GM23338 (cell line): Measurements from ENCODE around the gene NTF3.

ENCODE experiments used
- CREB1 ChIP-seq: fragments of 250-450 bp; sonication (Bioruptor Pico); IDR thresholded peaks from 2 replicates; pipeline ENCODE4 v1.5.0; 2020; ENCODE audit warnings: low read depth, mild to moderate bottlenecking, moderate library complexity
- EZH2 ChIP-seq: fragments of 200-600 bp; sonication (generic); IDR thresholded peaks from one replicate; pipeline ENCODE4 v1.8.0; 2017; ENCODE audit warnings: antibody characterized with exemption, mild to moderate bottlenecking, low read depth; ENCODE audit not compliant: unreplicated experiment
- EZH2phosphoT487 ChIP-seq: fragments of 200-600 bp; sonication (generic); IDR thresholded peaks from one replicate; pipeline ENCODE4 v1.8.1; 2018; ENCODE audit warnings: antibody characterized with exemption; ENCODE audit not compliant: unreplicated experiment
- JUNB ChIP-seq: IDR thresholded peaks from one replicate; pipeline ENCODE4 v1.6.1; 2016; ENCODE audit warnings: antibody characterized with exemption; ENCODE audit not compliant: unreplicated experiment
- NANOG ChIP-seq: IDR thresholded peaks from 2 replicates; pipeline ENCODE4 v1.6.1; 2016; ENCODE audit warnings: antibody characterized with exemption, borderline replicate concordance
- POLR2AphosphoS5 ChIP-seq: IDR thresholded peaks from 2 replicates; pipeline ENCODE4 v1.6.1; 2016; ENCODE audit warnings: antibody characterized with exemption, low read depth
- REST ChIP-seq: IDR thresholded peaks from one replicate; pipeline ENCODE4 v1.6.1; 2018; ENCODE audit warnings: antibody characterized with exemption; ENCODE audit not compliant: unreplicated experiment
- ZNF331 ChIP-seq: fragments of 250-450 bp; sonication (Bioruptor Pico); IDR thresholded peaks from 2 replicates; pipeline ENCODE4 v1.5.0; 2020; ENCODE audit warnings: low read depth, mild to moderate bottlenecking, moderate library complexity
- TF ChIP-seq, protein P1 (sequence below), 2 experiments: fragments of 200-600 bp in 1 of 2; sonication (generic) in 1 of 2; conservative IDR thresholded peaks; 2 replicates each; pipeline versions ENCODE4 v1.5.1 to v1.6.1; 2016 to 2017; ENCODE audit warnings: antibody characterized with exemption in 2 of 2, low read depth in 2 of 2, mild to moderate bottlenecking in 2 of 2, moderate library complexity in 1 of 2
- TF ChIP-seq, protein P2 (sequence below): IDR thresholded peaks from 2 replicates; pipeline ENCODE4 v1.6.1; 2016; ENCODE audit warnings: antibody characterized with exemption

DNA sequence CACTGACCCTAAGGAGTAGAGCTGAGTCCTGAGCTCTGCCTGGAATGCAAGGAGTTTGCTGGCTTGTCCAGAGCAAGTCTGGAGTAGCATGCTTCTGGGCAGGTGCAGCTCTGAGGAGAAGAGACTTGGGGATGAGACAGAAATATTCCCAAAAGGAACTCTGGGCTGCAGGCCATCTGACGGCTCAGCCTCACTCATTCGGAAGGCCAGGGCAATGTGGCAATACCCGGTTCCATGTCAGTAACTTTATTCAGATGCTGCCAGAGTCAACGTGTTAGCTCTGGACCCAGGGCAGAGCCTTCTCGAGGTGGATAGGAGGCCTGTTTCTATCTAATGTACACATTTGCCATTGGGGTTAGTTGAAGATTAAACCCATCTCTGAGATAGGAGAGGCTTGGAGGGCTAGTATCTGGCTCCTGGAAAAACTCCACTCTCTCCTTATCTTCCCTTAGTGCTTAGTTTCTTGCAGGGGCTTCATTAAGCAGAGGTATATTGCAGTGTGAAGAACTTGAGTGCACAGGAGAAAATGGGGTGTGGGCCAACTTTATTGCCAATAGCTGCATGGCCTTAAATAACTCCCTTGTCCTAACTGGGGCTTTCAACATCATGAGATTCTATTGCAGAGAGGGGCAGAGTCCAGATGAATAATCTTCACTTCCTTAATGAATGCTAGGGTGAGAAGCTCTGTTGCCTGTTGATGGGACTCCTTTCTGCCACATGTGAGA is 65.6 kb downstream of the NTF3 start:
- TF ChIP-seq, protein P1, sequence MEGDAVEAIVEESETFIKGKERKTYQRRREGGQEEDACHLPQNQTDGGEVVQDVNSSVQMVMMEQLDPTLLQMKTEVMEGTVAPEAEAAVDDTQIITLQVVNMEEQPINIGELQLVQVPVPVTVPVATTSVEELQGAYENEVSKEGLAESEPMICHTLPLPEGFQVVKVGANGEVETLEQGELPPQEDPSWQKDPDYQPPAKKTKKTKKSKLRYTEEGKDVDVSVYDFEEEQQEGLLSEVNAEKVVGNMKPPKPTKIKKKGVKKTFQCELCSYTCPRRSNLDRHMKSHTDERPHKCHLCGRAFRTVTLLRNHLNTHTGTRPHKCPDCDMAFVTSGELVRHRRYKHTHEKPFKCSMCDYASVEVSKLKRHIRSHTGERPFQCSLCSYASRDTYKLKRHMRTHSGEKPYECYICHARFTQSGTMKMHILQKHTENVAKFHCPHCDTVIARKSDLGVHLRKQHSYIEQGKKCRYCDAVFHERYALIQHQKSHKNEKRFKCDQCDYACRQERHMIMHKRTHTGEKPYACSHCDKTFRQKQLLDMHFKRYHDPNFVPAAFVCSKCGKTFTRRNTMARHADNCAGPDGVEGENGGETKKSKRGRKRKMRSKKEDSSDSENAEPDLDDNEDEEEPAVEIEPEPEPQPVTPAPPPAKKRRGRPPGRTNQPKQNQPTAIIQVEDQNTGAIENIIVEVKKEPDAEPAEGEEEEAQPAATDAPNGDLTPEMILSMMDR (conservative IDR thresholded peaks at IDR 0.05; ENCODE audit: low read depth in 2 of 2): no peak
- TF ChIP-seq POLR2AphosphoS5: no peak
- TF ChIP-seq REST: no peak
- TF ChIP-seq, protein P2, sequence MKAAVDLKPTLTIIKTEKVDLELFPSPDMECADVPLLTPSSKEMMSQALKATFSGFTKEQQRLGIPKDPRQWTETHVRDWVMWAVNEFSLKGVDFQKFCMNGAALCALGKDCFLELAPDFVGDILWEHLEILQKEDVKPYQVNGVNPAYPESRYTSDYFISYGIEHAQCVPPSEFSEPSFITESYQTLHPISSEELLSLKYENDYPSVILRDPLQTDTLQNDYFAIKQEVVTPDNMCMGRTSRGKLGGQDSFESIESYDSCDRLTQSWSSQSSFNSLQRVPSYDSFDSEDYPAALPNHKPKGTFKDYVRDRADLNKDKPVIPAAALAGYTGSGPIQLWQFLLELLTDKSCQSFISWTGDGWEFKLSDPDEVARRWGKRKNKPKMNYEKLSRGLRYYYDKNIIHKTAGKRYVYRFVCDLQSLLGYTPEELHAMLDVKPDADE: no peak
- no peak for TF ChIP-seq EZH2phosphoT487
- TF ChIP-seq EZH2: no peak
- no peak for TF ChIP-seq JUNB
- TF ChIP-seq ZNF331 (CRISPR knock-in tag): no peak
- no peak for TF ChIP-seq CREB1
- TF ChIP-seq NANOG: no peak
